ENCODE data around the gene FGF12. TPM values are rescaled to one million over a fixed set of nuclear protein-coding genes. Genes with fewer than 3 reads are reported as not detected.

FGF12 gene
- total RNA-seq, 1 experiment from 2014 or later, result not detected

DNA sequence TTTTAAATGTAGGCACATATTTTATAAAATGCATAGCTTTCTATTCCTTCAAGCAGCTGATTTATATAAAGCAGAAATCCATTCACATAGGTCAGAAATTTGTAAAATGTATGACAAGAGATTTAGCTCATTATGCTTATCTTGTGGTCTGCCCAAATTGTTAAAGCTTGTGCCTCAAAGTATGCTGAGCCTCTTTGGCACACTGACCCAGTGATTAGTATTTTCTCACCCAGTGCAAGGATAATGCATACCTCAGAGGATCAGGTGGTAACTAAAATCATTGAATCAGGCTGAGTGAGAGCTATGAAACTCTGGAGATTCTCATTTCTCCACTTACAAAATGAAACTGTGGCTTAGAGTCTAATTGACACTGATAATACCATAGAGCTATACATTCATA is 533.3 kb downstream of the FGF12 start:
- DNase-seq (ENCODE audit: low spot score), result no peak

DNA sequence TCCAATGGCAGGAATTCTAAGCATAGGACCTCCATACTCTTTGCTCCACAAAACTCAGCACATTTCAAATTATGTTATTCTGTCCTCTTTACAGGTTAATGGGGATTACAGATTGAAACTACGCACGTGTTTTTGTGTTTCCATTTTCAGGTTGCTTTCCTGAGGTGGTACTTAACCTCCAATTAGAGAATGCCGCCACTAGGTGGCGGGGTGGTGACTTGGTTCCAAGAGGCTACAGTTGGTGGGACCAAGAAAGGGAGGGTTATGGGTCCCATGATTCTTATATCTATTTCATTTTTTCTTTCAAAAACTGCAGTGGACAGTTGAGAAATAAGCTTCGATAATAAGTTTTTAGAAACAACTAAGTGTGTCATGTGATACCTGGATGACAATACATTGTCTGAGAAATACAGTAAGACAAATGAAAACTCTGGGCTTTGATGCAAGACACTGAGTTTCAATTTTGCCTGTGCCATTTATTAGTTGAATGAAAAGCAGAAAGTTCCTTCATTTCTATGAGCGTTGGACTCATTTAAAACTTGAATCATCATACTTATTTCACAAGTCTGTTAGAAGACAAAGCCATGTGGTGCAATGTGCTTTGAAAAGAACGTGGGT is 539.0 kb downstream of the FGF12 start:
- DNase-seq (ENCODE audit: low spot score), result peak; percentile 67

DNA sequence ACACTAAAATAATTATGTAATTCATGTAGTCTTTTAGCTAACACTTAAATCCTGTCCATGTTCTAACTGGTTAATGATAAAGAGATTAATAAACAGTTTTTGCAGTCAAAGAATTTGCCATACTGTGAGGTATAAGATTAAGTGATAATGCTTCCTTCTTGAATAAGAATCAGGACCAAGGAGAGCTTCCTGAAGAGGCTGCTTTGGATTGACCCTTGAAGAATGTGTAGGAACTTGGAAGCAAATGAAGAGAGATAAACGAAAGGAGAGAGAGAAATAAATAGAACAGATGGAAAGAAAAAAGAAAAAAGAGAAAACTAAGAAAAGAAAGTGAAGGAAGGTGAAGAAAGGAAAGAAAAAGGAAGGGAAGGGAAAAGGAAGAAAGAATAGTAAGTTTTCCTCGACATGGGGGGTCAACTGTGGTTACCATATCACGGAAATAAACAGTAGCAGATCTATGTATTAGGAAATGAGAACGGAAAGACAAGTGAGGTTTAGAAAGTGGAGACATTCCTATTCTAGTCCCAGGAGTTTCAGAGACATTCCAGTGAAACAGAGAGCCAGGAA is 539.8 kb downstream of the FGF12 start:
- DNase-seq (ENCODE audit: low spot score), result no peak

DNA sequence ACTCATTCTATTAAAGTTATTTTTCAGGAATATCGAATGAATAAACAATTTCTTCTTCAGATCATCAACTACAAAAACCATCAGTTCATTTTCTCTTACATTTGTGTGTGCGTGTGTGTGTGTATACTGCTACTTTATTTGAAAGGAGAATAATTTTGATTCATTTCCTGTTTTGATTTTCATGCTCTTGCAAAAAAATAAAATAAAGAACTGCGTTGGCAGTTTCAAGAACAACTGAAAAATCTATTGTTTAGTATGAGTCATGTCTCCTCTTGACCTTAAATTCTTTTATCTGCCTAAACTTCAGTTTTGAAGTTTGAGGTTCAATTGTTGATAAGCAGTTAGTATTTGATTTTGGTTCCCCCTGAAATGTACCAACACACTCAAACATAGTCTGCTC is 540.8 kb downstream of the FGF12 start:
- no peak for DNase-seq (ENCODE audit: low spot score)

DNA sequence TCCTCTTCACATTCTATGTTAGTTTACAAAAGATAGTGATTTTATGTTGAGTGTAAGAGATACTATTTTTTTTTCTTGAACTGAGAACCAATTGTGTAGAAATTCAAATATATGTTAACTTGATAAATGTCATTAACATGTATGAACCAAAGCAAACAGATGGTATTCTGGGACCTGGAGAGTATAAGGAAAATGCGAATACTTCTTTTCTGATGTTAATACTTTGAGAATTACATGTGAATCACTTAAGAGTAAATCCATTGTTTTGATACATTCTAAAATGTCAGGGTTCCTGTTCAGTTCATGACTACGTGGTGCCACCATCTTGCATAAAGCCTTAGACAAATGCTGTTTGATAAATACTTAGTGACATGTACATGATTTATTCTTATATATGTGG is 541.3 kb downstream of the FGF12 start:
- no peak for DNase-seq (ENCODE audit: low spot score)

DNA sequence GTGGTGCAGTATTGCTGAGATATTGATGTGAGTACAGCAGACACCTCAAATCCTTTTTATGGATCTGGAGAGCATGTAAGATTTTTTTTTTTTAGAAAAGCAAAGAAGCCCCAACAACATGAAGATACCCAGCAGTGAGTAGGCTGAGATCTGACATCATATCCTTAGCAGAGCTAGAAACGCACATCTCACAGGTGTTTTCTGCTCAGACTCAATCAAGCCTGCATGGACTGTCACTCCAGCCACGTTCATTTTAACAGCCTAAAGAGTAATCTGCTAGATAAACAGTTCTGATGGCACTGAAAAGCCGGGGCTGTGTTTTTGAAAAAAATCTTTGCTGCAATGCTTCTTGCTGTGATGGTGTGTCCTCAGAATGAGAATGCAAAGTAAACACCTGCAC is 544.2 kb downstream of the FGF12 start:
- no peak for DNase-seq (ENCODE audit: low spot score)

DNA sequence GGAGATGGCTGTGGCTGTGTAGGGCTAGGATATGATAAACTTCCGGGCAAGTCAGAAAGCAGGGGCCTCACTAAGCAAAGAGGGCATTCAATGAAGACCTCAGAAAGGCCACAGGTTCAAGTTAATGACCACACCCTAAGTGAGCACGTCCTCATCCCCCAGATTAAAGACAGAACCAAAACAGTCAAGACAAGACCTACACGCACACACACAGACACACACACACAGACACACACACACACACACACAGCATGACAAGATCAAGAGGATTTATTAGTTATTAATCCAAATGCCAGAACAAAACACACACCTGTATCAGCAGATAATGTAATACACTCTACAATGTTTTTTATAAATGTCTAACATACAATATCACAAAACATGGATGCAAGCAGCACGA is 546.2 kb downstream of the FGF12 start:
- DNase-seq (ENCODE audit: low spot score), result no peak

DNA sequence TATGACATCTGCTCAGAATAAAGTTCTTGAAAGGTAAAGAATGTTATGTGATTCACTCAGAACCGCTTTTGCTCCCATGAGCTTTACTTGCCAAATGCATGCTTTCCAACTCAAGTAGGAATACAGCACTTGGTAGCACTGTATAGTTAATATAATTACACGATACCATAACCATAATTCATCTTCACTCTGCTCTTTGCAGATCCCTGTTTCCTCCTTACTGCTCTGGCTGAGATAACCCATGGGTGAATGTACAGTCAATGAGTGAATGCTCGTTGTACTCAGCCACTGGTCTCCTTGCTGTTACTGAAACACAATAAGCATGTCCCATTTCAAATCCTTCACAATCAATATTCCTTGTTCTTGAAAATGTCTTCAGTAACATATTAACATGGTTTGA is 550.0 kb downstream of the FGF12 start:
- no peak for DNase-seq (ENCODE audit: low spot score)

DNA sequence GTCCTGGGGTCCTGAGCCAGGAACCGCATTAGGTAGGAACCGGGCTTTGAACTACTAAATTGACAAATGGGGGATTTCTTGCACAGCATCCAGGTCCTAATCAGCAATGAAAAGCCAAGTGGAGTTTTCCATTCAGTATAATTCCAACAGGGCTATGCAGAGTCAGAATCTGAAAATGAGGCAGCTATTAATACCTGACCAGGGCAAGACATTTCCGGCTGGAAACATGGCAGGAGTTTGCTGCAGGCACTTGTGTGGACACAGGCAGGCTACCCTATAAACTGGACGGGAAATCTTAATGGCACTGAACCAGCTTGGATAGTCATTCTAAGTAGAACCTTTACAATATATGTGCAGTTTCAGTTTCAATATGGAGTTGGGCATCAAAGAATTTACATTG is 553.1 kb downstream of the FGF12 start:
- no peak for DNase-seq (ENCODE audit: low spot score)

DNA sequence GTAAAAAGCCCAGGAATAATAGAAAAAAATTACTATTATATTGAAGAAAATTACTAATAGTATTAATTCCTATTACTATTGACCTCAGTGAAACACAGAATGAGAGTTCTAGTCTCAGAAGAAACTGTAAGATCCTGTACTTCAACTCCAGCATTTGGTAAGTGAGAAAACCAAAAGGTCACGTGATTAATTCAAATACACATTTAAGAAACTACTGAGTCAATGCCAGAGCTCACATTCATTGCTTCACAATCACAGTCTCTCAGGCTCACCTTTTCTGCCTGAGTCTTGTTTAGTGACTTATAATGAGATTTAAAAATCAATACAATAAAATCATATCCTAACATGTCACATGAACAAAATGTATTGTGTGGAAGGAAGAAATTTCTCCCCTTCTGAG is 556.1 kb downstream of the FGF12 start:
- DNase-seq (ENCODE audit: low spot score), result no peak

DNA sequence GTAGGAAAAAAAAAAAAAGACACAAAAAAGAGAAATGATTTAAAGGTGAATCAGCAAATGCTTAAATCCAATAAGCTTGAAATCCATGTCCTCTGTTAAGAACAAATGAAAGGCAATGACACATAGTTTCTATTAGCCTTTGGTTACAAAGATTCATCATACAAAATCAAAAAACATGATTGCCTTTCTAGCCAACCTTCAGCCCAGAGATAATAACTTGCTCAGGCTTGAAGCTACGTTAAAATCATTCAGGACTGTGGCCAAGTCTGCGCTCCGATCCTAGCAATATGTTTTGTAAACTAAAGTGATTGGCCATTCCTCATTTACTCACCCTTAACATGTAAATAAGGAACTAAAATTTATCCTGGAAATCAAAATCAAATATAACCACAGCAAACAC is 556.7 kb downstream of the FGF12 start:
- no peak for DNase-seq (ENCODE audit: low spot score)

DNA sequence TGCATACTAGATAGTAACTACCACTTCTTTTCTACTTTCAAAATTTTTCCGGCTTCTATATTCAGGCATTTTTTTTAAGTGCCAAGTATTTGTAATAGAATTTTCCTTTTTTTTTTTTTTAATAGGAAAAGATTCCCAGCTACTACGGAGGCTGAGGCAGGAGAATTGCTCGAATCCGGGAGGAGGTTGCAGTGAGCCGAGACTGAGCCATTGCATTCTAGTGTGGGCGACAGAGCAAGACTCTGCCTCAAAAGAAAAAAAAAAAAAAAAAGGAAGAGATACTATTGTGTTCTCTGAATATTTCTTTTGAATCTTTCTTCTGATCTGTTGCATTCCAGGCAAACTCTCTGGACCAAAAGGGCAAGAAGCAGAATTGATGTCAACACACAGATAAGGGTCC is 557.3 kb downstream of the FGF12 start:
- DNase-seq (ENCODE audit: low spot score), result no peak

DNA sequence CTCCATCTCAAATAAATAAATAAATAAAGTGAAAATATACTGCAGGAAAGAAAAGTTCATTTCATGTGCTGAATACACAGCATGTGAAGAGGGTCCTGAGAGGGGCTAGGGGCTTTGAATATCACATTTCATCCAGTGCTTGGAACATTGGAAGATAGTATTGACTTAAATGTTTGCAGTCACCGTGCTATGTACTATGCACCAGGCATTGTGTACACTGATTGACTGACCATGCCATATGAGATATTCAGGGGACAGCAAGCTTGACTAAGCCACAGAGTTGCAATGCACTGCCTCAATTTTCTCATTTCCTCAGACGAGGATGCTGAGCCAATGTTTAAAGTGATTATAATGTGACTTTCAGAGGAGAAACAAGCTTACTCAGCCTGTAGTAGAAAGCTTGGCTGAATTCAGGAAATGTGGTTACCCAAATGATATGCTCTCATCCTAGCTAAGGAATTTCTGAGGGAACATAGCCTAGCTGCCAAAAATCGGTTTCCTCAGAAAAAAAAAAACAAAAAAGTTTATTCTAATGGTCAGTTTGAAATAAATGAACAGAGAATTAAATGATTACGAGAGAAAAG is 557.9 kb downstream of the FGF12 start:
- DNase-seq (ENCODE audit: low spot score), result no peak

DNA sequence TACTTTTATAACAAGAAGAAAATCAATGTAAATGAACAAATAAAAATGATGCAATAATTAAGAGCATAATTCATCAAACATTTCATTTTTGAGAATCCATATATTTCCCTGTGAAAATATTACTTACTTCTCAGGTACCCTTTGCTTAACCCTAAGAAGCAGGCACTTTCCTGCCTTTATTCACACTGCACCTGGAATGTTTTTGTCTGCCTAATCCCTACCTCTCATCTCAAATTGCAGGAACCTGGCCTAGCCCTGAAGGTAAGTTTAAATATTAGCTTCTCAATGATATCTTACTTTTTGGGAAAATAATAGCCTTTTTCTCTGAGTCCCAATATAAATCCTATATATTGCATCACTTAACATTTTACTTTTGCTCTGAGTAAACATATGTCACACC is 559.1 kb downstream of the FGF12 start:
- DNase-seq (ENCODE audit: low spot score), result no peak

DNA sequence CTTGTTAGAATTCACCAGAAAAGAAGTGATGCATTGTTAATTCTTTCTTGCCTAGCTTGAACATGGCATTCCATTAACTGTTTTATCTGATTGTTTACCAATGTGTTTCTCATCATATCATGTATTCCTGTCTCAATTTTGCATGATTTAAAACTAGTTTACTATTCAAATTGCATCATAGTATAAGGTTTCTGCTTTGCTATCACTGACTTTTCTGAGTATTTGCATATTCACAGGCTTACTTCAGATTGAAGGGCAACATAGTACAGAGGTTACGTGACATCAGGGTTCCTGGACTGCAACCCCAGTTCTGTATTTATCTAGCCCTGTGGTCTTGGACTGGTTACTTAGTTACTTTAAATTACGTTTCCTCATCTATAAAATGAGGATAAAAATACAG is 561.8 kb downstream of the FGF12 start:
- no peak for DNase-seq (ENCODE audit: low spot score)

DNA sequence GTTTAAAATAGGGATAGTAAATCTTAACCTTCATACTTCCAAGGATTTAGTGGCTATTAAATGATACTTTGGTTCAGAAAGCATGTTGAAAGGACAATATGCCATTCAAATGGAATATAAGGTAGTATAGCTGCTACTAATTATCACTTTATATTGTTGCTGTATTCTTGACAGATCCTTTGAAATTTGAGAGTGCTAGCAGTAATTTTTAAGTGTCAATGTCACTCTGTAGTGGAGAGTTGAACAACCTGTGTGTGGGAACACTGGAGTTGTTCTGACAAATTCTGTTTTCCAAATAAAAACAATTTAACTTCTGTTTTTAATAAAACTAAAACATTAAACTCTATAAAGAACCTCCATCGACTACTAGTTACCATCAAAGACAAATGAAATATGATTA is 565.7 kb downstream of the FGF12 start:
- no peak for DNase-seq (ENCODE audit: low spot score)

DNA sequence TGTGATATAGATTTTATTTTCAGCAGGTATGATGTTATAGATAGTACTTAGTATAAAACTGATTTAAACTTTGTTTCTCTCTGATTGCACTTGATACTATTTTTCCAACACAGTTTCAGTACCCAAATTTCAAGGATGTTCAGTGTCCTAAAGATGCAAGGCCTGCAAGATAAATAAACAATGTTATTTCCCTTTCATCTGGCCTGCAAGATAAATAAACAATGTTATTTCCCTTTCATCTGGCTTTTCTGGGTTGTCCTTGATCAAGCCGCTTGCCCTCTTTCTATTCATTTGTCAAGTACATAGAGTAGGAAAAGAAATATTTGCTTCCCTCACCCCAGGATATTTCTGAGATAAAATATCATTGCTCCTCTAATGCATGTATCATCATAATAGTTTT is 571.0 kb downstream of the FGF12 start:
- DNase-seq (ENCODE audit: low spot score), result no peak

DNA sequence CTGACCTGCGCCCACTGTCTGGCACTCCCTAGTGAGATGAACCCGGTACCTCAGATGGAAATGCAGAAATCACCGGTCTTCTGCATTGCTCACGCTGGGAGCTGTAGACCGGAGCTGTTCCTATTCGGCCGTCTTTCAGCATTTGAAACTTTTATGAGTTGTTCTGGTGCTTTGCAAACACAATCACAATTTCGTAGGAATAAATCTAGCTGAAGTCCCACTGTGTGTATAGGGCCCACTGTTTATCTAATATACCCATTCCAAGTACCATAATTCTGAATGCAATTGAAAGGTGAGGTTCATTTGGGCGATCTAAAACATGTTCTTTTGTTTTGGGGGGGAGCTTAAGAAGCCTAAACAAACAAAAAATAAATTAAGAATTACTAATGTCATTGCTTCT is 572.1 kb downstream of the FGF12 start:
- DNase-seq (ENCODE audit: low spot score), result no peak

DNA sequence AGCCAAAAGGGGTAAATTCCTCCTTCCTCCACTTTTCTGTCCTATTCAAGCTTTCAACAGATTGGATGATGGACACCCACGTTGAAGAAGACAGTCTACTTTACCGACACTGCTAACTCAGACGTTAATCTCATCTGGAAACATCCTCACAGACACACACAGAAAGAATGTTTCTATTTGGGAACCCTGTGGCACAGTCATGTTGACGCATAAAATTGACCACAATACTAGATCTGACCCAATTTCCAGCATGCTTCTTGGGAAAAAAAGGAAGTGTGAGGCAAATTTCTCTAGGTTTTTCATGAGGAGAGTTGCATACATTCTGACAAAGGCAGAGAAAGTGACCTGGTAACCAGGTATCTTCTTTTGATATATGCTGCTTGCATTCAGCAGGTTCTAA is 594.1 kb downstream of the FGF12 start:
- no peak for DNase-seq (ENCODE audit: low spot score)

DNA sequence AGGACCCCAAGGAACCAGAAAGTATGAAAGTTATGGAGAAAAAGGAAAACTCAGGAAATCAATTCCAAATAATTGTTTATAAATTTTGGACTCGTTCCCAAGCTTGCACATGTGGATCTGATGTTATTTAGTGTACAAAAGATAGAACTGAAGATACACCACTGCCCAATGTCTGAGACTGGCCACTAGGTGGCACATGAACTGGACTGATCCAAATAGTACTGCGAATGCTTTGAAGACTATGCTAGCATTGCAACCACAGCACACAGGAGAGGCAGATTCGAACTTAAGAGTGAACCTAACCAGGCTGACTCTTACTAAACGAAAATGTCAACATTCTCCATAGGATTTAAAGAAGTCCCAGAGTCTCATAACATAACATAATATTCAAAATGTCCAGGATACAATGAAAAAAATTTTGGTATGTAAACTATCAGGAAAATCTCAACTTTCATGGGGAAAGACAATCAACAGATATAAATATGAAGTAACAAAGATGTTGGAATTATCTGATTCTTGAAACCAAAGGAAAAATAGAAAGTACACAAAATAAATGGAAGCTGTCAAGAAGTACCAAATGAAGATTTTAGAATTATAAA is 596.7 kb downstream of the FGF12 start:
- peak; percentile 72 for DNase-seq (ENCODE audit: low spot score)

DNA sequence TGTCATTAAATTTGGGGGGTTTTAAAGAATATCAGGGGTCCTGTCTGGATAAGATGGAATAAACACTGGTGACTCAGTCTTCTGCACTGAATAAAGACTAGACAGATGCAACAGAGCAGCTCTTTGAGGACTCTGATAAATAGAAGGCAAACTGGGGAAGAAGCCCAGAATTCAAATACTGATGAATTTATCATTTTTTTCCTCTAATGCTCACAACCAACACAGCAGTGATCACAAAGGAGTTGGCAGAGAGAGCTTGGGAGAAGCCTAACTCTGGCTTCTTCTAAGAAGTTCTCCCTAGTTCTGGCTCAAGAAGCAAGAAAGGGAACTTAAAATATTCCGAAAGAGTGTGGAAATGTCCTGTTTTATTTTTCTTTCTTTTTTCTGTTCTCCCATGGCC is 597.8 kb downstream of the FGF12 start:
- DNase-seq (ENCODE audit: low spot score), result no peak

DNA sequence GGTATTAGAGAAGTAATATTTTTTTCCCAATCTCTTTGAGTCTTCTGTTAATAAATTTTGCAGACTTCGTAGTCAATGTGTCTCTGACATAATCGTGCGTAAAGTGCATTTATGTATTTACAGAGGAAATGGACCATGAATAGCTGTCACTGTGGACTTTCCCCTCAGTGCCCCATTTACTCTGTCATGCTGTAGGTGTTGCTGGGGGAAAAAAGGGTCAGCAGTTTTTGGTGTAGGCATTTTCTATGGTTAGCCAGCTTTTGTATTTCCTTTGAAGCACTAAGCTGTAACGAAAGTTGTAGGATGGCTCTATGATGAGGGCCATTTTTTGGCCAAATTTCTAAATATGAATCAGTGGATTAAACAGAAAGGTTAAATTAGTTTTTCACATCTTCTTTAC is 598.4 kb downstream of the FGF12 start:
- DNase-seq (ENCODE audit: low spot score), result no peak

DNA sequence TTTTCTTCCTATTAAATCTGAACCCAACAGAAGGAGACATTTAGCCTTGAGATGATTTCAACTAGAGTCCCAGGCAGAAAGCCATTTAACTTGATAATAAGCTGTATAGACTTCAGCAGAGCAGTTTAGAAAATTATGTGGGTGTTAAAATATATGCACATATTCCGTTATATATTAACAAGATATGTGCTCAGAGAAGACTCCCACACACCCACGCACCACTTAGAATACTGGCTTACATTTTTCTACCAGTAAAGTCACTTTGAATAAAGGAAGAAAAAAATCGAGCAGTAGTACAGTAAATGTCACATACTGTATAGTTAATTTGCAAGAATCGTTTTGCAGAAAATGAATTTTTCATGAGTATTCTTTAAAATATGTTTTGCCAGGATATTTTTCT is 599.3 kb downstream of the FGF12 start:
- DNase-seq (ENCODE audit: low spot score), result no peak
